Superior temporal gyrus (tissue), 1 donor: Measurements from ENCODE around the gene FBXL7.

Experiments
- DNase-seq: peaks from one replicate; pipeline ENCODE4 v3.0.0-alpha.2; 2016; ENCODE audit errors: extremely low spot score

The FBXL7 gene

DNA sequence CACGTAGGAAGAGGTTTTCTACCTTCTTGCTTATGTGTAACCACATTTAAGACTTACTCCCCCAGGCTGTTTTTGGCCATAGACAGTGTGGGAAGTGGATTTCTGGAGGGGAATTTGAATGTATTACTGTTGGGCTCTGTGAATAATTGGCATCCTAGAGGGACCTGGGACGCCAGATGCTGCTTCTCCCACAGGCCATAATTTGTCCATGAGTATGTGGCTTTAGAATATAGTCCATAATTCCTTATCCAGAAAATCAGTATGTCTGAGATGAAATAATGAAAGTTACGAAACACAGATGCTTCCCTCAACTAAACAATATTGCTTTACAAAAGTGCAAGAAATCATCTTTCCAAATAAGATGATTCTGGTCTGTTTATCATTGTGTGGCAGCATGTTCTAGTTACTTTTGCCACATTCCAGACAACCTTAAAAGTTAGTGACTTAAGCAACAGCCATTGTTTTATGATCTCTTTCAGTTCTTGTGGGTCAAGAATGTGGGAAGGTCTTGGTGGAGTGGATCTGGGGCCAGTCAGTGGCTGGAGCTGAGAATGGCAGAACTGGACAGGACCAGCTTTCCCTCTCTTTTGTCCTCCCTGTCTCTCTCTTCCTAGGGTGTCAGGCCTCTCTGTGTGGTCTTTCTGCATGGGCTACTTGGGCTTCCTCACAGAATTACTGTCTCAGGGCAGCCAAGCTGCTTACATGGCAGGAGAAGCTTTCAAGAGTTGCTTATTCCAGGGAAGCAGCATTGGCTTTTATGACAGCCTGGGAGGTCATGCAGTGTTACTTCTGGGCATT, 79.4 kb downstream of the FBXL7 start:
- DNase-seq, result no peak

DNA sequence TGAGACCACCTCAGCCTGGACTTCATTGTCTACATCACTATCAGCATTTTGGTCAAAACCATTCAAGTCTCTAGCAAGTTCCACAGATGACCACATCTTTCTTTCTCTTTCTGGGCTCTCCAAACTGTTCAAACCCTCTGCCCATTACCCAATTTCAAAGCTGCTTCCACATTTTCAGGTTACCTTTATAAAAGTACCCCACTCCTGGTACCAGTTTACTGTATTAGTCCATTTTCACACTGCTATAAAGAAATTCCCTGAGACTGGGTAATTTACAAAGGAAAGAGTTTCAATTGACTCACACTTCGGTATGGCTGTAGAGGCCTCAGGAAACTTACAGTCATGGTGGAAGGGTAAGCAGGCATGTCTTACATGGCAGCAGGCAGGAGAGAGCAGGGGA, 84.5 kb downstream of the FBXL7 start:
- DNase-seq, result no peak

DNA sequence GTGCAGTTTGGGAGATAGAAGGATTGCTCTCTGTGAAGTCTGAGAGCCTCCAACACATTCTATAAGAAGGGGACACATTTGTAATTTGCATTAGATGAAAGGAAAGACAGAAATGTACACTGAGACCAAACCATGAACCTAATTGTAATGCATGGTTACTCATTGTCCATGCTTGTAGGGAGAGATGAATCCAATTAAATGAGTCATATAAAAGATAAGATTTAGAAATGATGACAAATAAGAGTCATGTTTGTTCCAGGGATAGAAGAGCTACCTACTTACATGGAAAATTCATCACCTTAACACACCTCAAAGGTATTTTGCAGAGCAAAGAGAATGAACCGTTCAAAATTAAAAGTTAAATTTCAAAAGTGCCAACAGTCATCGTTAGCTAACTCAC, 85.1 kb downstream of the FBXL7 start:
- no peak for DNase-seq

DNA sequence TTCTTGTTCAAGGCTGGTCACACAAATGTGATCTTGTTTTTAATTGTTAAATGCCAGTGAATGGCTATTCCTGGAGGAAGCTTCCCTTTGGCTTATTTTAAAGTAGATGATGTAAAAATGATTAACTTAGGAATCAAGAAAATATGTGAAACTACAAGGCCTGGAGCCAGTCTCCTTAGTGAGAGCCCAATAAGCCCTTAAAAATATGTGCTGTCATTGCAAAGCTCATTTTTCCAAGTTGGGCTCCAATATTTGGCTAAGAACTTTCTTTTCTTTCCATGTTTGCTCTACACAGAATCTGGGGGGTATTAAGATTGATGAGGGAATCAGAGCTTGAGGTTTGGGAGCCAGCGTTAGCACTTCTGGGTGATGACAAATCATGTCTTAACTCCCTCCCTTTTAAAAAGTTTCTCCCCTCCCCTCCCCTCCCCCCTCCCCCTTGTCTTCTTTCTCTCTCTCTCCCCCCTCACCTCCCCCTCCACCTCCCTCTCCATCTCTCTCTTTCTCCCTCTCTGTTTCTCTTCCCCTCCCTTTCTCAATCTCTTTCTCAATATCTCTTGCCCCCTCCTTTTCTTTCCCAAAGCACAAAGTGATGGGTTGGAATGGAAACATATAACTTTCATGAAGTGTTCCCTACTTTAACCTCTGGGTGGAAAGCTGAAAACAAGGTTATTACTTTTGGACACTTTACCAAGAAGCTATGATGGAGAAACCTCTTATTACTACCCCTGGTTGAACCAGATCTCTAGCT, 86.0 kb downstream of the FBXL7 start:
- DNase-seq, result no peak

DNA sequence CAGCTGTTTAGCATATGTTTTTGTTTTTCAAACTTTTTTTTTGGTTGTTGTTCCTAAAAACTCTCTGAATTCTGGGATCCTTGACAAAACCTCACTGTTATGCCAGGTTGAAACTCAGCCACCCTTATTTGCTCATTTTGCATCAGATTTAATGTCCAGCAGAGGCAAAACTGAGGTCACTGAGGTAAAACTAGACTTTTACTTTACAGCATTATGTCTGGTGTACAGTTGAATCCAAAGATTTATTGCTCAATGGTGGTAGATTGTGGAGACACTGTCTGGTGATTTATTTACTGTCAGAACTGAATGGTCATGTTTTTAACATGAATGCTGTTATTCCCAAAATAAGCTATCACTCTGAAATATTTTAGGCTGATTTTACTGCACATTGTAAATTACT, 87.9 kb downstream of the FBXL7 start:
- no peak for DNase-seq

DNA sequence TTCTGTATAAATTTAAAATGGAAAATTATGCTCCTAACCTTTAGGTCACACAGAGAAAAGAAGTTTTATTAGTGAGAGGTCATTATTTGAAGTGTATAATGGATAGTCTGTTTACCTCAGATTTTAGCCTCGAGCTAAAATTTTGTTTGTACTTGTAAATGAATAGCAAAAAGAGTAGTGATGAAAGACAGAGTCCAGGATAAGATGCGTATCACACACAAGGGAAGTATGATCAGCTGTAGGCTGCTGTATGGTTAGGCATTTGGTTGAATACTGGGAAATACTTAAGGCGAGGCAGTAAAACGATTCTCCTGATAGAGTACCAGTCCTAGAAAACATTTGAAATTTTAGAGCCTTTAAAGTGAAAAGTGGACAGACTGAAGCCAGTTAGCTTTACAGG, 92.7 kb downstream of the FBXL7 start:
- DNase-seq, result no peak

DNA sequence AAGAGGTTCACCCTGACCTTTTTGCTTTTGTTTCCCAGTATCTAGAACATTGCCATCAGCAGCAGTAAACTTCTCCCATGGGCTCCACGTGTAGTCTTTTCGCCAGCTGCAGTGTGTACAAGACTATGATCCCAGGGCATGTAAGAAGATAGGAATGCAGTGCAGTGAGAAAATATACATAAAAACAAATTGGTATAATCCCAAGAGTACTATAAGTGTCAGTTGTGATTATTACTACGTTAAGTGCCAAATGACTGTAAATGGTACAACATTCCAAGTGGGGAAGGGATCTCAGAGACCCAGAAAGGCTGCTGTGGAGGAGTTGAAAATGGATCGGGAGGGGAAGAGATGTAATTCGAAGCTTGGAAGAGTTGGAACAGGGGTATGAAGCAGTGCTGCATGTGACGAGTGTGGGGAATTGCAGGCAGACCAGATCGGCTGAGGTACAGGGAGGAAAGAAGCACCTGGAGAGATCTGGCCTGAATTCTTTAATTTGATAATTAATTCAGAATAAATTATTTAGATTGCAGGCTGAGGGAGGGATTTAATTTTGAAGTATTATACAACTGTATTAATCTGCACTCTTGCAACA, 95.1 kb downstream of the FBXL7 start:
- no peak for DNase-seq

DNA sequence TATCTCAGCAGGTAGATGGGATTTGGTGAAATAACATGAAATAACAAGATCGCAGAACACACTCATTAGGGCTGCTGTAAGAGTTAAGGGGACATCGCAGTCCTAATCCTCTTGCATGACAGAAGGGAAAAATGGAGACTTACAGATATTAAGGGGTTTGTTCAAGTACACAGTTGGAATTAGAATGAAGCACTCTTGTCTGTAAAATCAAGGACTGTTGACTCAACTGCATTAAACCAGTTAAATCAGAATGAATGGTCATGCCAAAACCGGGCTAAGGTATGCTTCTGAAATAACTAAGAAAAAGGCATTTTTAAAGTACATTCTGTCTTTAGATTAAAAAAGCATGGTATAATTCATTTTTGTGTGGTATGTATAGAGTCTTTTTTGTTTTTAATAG, 95.9 kb downstream of the FBXL7 start:
- DNase-seq, result no peak

DNA sequence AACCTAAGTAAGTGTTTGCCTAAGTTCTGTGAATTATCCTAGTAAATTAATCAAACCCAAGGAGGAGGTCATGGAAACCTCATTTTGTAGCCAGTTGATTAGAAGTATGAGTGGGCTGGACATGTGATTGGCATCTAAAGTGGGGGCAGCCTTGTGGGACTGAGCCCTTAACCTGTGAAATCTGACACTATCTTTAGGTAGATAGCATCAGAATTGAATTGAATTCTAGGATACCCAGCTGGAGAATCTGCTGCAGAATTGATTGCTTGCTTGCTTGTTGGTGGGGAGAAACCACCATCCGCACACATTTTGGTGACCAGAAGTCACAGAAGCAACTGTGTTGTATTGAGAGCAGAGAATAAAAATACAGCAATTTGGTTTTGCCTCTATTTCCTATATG, 97.0 kb downstream of the FBXL7 start:
- DNase-seq, result no peak

DNA sequence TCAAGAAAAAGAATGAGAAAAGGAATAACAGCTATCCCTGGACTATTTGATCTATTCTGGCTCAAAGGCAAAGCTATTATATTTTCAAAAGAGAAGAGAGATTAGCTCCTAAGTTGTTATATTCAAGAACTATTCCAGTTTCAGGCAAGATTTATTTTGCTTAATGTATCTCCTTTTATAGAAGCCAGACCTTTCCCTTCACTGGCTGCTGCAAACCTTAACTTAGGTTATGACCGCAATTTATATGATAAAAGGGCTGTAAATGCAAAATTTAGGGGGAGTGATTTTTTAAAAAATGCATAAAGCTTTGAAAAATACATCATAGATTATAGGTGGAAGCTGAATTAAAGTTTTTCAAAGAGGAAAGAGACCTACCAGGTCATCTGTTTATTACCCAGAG, 97.8 kb downstream of the FBXL7 start:
- DNase-seq, result no peak

DNA sequence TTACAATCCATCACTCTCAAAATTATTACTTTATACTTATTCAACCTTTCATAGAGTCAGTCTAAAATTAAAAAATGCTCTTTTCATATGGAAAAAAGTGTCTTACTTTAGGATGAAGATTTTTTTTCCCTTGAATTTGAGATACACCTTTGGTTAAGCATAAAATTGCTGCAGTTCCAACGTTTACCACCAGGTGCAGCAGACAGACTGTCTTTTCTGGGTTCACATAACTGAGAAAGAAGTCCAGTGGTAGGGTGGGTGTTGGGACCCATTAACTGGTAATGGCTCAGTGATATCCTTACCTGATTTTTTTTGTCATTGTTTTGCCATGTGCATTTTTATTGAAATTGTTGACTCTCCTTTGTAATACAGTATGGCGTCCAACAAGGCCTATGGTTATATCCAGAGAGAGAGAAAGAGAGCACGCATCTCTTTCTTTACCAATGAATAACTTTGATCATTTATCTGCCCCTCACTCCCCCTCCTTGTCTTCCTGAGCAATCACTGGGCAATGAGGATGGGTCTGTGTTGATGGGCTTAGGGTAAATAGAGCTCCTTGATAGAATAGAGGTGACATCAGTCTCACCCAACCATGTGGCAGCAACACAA, 98.4 kb downstream of the FBXL7 start:
- DNase-seq, result no peak

DNA sequence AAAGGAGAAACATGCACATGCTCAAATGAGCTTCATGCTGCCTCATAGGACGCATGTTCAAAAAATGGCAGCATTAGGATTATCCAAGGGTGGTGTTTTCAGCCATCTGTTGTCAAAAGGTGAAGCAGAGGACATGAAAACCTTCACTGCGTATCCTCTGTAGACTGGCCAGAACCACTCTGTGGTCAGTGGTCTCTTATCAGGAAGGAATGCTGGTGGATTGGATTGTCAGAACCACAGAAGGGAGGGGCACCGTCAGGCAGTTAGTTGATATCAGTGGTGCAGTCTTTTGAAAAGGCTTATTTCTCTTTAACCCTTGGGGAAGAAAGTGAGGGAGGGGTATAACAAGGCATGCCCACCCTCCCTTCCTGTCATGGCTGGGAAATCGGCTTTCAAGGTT, 100.1 kb downstream of the FBXL7 start:
- no peak for DNase-seq

DNA sequence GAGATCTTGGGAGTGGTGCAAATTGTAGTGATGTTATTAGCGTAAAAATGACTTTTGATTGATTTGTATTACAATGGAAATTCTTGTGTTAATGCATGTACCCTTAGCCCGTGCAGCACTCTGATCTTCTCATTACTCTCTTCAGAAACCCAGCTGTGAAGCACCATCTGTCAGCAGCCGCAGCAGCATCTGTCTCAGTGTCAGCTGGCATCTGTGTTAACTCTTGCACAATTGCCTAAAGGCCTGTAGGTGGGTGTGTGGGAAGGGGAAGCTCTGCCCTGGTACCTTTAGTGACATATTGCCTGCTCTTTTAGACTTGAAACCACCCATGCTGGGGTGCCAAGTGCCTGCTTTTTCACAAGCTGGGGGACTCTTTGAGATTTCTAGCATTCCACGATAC, 101.3 kb downstream of the FBXL7 start:
- DNase-seq, result no peak

DNA sequence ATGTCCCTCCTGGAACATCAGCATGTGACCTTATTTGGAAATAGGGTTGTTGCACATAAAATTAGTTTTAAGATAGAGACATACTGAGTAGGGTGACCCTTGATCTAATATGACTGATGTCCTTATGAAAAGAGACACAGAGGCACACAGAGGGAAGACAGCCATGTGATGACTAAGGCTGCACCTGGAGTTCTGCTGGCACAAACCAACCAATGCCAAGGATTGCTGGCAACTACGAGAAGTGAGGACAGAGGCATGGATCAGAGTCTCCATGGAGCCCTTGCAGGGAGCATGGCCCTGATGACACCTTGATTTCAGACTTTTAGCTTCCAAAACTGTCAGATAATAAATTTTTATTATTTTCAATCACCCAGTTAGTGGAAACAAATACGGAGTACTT, 101.9 kb downstream of the FBXL7 start:
- DNase-seq, result no peak

DNA sequence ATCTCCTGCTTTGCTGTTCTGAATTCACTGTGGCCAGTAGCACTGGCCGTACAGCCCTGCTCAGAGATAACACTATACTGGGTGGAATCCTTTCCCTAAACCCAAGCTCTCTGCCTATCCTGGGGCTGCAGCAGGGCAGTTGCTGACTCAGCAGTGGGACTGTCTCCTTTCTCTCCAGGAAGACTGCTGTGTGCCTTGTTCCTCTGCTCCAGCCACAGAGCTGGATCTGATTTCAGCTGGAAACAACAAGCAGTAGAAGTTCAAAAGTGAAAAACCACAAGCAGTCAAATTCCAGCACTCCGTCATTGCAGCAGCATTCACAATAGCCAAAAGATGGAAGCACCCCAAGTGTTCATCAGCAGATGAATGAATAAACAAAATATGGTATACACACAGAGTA, 105.0 kb downstream of the FBXL7 start:
- DNase-seq, result no peak

DNA sequence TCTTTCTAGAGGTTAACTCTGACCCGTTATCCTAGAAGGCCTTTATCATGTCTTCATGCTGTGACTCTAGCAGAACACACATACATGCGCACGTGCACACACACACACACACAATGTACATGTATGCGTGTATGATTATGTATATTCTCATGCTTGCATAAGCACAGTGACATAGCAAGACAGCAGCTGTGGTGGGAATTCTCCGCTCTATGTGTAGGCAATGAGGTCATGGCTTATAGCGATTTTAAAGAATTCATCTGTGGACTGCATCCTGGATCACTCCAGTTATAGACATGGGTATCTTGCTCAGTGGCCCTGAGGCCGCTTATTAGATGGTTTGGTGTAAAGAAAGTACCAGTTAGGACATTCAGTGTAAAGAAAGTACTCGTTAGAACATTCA, 106.2 kb downstream of the FBXL7 start:
- no peak for DNase-seq

DNA sequence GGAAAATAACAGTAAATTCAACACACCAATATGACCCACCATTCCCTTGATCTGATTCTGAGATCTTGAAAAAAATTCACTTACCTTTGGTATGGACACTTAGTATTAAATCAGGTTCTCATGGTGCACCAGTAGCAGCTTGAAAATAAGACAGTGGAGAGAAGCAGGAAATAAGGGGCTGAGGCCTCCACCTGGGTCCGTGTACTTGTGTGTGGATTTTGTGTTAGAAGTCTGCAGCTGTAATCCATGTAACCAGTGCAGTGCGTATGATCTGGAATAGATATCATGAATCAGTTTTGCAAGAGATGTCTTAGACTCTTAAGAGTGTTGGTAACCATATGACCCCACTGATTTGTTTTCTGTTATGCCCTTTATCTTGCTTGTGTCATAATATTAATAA, 107.1 kb downstream of the FBXL7 start:
- DNase-seq, result no peak

DNA sequence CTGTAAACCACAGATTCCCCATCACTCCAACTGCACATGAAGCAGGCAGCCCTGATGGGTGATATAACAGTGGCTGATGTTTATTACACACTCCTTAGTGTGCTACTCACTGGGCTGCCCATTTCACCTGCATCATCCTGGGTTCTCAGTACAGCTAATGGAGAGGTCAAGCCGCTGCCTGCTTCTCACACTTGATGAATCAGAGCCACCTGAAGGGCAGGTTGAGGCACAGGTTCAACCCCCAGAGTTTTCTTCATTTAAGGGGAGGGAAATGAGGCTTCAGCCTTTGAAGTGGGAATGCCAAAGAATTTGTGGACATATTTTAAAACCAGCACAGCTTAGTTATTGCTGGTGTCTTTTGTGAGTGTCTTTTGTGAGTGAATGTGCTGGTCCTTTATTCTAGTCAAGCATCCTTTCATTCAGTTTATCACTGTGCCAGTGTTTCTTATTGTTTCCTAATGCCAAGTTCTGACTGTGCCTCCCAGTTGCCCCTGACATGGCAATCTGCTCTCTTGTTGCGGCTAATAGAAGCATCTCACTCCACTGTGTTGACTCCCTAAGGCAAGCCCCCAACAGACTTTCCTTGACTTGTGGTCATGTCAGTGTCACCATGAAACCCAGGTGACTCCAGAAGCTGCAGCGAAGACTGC, 109.2 kb downstream of the FBXL7 start:
- DNase-seq, result peak; percentile 45

DNA sequence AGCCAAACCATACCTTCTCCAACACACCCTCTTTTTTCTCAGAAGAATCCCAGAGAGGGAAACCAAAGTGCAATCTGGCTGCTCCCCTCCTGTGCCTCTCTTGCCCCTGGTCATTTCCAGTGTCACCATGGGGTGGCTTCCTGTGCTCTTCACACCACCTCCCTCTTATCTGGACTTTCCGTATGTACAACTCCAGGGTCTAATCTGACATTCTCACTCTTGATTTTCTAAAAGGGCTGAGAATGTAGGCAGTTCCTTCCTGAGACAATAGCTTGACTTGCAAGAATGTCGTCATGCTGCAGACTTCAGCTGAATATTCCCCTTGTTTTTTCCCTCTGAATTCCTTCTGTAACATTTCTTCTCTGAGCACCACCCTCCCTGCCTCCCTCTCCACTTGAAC, 110.2 kb downstream of the FBXL7 start:
- DNase-seq, result no peak

DNA sequence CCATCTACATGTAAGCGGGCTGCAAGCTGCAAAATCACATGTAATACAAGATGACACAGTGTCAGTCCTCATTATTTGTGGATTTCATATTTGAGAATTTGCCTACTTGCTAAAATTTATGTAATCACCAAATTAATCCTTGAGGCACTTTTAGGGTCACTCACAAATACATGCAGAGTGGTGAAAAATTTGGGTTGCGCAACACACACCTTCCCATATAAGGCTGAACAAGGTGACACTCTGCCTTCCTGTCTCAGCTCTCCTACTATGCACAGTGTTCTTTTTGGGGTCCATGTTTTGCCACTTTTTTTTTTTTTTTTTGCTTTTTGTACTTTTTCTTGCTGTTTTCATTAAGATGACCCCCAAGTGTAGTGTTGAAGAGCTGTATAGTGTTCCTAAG, 111.0 kb downstream of the FBXL7 start:
- no peak for DNase-seq

DNA sequence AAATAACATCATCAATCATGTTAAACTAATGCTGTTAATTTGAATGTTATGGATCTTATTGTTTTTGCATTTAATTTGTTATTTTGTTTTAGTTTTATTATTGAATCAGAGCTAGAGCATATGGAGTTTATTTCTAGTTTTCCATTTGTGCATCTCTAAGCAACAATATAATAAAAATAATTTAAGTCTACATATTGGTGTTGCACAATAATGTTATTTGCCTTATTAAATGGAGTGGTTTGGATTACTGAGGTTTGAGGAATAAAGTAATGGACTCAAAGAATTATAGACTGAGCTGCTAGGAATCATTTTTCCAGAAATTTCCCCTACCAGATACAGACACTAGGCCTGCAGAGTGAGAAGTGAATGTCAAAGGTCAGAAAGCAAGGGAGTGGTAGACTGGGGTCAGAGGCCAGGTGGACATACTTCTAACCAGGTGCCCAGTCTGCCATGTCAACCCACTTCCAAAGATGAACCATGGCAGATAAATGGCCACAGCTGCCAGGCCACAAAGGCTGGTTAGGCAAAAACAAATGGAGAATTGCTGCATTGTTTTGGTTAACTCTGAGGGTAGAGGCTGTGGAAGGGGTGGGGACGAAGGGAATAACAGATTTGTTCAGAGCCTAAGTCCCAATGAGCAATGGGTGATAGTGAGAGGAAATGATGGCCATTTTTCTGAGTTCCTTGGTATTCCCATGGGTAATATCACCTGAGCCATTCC, 113.1 kb downstream of the FBXL7 start:
- DNase-seq, result no peak

DNA sequence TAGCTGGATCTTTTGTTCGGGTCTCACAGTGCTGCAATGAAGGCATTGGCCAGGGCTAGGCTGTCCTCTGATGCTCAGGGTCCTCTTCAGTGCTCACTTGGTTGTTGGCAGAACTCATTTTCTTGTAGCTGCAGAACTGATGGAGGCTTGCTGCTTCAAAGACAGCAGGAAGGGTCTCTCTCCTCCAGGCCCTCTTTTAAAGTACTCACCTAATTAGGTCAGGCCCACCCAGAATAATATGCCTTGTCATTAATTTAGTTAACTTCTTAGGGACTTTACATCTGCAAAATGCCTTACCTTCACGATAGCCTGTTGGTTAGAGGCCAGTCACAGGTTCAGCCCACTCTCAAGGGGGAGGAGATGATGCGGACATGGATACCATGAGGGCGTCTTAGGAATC, 114.7 kb downstream of the FBXL7 start:
- DNase-seq, result no peak
